Measurements from ENCODE around the gene IGDCC3. TPM values are rescaled to one million over a fixed set of nuclear protein-coding genes. Genes with fewer than 3 reads are reported as not detected.

Gene IGDCC3
- total RNA-seq, 1 donor from 2014 or later: not detected

DNA sequence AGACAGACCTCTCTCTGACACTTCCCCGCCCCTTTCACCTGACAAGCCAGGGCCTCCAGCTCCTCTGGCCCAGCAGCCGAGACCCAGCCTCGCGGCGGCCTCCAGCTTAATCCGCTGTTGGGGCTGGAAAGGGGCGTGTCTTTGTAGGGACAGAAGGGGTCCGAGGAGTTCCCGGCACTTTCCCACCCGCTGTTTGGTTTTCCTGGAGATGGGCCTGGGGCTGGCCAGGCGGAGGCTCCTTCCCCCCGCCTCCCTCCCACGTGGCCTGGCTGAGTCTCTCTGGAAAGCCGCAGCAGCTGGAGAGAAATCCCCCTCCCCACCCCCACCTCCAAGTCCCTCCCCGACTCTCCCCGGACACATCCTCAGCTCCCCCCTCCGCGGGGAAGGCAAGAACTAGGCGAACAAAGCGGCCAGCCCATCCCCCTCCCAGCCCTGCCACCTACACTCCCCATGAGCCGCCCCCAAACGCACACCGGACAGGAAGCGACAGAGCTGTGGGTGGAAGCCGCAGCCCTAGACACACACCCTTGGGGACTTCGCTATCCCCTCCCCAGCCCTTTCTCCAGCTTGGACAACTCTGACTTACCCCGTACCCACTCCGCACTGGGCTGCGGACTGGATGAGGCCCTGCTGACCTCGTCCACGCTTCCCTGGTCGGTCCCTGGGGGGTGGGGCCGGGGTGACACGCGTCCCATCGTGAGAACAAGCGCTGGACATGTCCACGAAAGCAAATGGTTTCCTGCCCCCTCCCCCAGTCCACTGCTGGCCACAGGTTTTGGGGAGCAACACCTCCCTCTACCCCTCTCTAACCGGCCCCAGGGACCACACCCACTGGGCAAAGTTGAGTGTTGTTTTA, 43.8 kb upstream of the IGDCC3 start:
- ATAC-seq (peak; percentile 29 to 40), DNase-seq (no peak)
- intact Hi-C loops (cut with DNase I): no loop called here
- H3K4me1 ChIP-seq: peaks cover 16% of the 10 kb centered on the region
- no peaks in the 10 kb centered on the region for H3K9me3 ChIP-seq
- H3K4me3 ChIP-seq: peak overlapping the region; percentile 46
- H3K27me3 ChIP-seq (ENCODE audit: low read depth): peaks cover 42% of the 10 kb centered on the region
- H3K36me3 ChIP-seq: no peaks in the 10 kb centered on the region
- no peak for TF ChIP-seq CTCF (IDR thresholded peaks at IDR 0.05)
- H3K27ac ChIP-seq: no peak overlapping the region

- ATAC-seq (no peak), DNase-seq (no peak)
- Histone ChIP-seq H3K36me3 (no peaks in the 10 kb centered on the region), H3K4me3 (peak overlapping the region; percentile 46), H3K9me3 (no peaks in the 10 kb centered on the region), H3K27me3 (ENCODE audit: low read depth) (peaks cover 42% of the 10 kb centered on the region), H3K27ac (no peak overlapping the region), H3K4me1 (peaks cover 16% of the 10 kb centered on the region)
- intact Hi-C loops (cut with DNase I): no loop called here
- TF ChIP-seq CTCF (IDR thresholded peaks at IDR 0.05): no peak
These were observed 43.2 kb upstream of the IGDCC3 start for GRCh38 chr15:65420975-65421359.

GRCh38 chr15:65418596-65418995, 40.8 kb upstream of the IGDCC3 start:
- Histone ChIP-seq H3K27ac (no peak overlapping the region), H3K4me3 (no peak overlapping the region), H3K9me3 (no peaks in the 10 kb centered on the region), H3K36me3 (no peaks in the 10 kb centered on the region), H3K4me1 (peaks cover 16% of the 10 kb centered on the region), H3K27me3 (ENCODE audit: low read depth) (peaks cover 51% of the 10 kb centered on the region)
- ATAC-seq (no peak), DNase-seq (no peak)
- no peak for TF ChIP-seq CTCF (IDR thresholded peaks at IDR 0.05)
- intact Hi-C loops (cut with DNase I): no loop called here

- no peak overlapping the region for H3K27ac ChIP-seq
- DNase-seq (no peak), ATAC-seq (no peak)
- H3K27me3 ChIP-seq (ENCODE audit: low read depth): peaks cover 45% of the 10 kb centered on the region
- intact Hi-C loops (cut with DNase I): no loop called here
- no peak overlapping the region for H3K4me3 ChIP-seq
- TF ChIP-seq CTCF (IDR thresholded peaks at IDR 0.05): no peak
- H3K9me3 ChIP-seq: no peaks in the 10 kb centered on the region
- H3K4me1 ChIP-seq: peaks cover 14% of the 10 kb centered on the region
- no peaks in the 10 kb centered on the region for H3K36me3 ChIP-seq
These were observed 39.1 kb upstream of the IGDCC3 start for GRCh38 chr15:65416845-65417416.

DNA sequence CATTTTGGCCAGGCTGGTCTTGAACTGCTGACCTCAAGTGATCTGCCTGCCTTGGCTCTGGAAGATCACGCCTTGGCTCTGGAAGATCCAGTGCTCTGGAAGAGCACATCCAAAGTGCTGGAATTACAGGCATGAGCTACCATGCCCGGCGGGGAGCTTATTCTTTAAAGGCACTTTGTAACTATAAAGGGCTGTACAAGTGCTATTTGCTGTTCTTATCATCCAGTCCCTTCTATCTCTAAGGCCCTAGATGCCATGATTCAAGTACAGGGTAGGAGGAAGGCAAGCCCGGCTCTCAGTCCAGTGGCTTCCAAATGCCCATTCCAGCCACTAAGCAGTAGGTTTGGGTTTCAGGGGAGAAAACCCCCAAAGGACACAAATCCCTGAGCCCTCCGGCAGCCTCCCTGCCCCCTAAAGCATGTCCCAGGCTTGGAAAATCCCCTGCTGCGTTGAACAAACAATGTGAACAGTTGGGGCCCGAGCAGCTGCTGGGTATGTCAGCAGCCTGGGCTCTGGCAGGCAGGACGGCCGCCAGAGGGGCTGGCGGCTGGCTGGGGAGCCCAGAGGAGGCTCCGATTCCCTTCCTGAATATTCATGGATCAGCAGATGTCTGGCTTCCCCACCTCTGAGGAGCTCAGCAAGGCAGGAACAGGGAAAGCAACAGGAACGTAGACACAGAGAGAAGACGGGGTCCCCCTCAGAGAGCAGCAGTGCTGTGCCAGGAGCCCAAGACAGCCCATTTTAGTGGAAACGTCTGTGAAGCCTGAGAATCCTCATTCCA, 37.2 kb upstream of the IGDCC3 start:
- H3K27me3 ChIP-seq (ENCODE audit: low read depth): peaks cover 26% of the 10 kb centered on the region
- ATAC-seq: peak; percentile 40 to 46
- H3K27ac ChIP-seq: no peak overlapping the region
- H3K4me3 ChIP-seq: no peak overlapping the region
- H3K4me1 ChIP-seq: no peaks in the 10 kb centered on the region
- no peak for TF ChIP-seq CTCF (IDR thresholded peaks at IDR 0.05)
- H3K9me3 ChIP-seq: no peaks in the 10 kb centered on the region
- no peaks in the 10 kb centered on the region for H3K36me3 ChIP-seq
- no peak for DNase-seq
- intact Hi-C loops (cut with DNase I): no loop called here

Data from lower lobe of right lung (tissue), 2 donors.